Activated CD4-positive, alpha-beta memory T cell treated with anti-CD3 and anti-CD28 coated beads for 36 hours (primary cell): ENCODE results near the gene IZUMO4. TPM values are rescaled to one million over a fixed set of nuclear protein-coding genes. Genes with fewer than 3 reads are reported as not detected.

Experiments used
- CTCF ChIA-PET: fragments of 350-600 bp; sonication (Branson Sonifier 250); formaldehyde crosslinking; loops from one replicate; lab custom pipeline; 2021; ENCODE audit warnings: antibody characterized with exemption, inconsistent platforms; lab: Charles Lee
- POLR2A ChIA-PET: fragments of 350-600 bp; sonication (Branson Sonifier 250); formaldehyde crosslinking; loops from one replicate; lab custom pipeline; 2021; ENCODE audit warnings: antibody characterized with exemption; lab: Charles Lee
- DNase-seq: peaks from one replicate; pipeline ENCODE4 v3.0.0-alpha.2; 2020
- H3K27ac Mint-ChIP-seq: one replicate; pipeline ENCODE4 v1.8.0; 2021; ENCODE audit warnings: mixed read lengths
- H3K27me3 Mint-ChIP-seq: one replicate; pipeline ENCODE4 v1.8.0; 2021; ENCODE audit warnings: mixed read lengths
- H3K36me3 Mint-ChIP-seq: one replicate; pipeline ENCODE4 v1.8.0; 2021; ENCODE audit warnings: mixed read lengths
- H3K4me1 Mint-ChIP-seq: one replicate; pipeline ENCODE4 v1.8.0; 2021; ENCODE audit warnings: low read depth, mixed read lengths
- H3K4me3 Mint-ChIP-seq: one replicate; pipeline ENCODE4 v1.8.0; 2021; ENCODE audit warnings: mild to moderate bottlenecking, mixed read lengths
- H3K9me3 Mint-ChIP-seq: one replicate; pipeline ENCODE4 v1.8.0; 2021; ENCODE audit warnings: mixed read lengths
- intact Hi-C: fragments of 100-400 bp; cut with micrococcal nuclease; formaldehyde crosslinking; loops from one replicate; pipeline ENCODE4 v1.15.1; 2023
- total RNA-seq, 2 experiments: library from RNA; stranded (reverse); gene quantifications; one replicate each; pipeline ENCODE4 v1.2.3, GENCODE V29; 2021

Gene IZUMO4
- total RNA-seq, 2 experiments from 2014 or later, result 14.2 to 16.4 TPM

DNA sequence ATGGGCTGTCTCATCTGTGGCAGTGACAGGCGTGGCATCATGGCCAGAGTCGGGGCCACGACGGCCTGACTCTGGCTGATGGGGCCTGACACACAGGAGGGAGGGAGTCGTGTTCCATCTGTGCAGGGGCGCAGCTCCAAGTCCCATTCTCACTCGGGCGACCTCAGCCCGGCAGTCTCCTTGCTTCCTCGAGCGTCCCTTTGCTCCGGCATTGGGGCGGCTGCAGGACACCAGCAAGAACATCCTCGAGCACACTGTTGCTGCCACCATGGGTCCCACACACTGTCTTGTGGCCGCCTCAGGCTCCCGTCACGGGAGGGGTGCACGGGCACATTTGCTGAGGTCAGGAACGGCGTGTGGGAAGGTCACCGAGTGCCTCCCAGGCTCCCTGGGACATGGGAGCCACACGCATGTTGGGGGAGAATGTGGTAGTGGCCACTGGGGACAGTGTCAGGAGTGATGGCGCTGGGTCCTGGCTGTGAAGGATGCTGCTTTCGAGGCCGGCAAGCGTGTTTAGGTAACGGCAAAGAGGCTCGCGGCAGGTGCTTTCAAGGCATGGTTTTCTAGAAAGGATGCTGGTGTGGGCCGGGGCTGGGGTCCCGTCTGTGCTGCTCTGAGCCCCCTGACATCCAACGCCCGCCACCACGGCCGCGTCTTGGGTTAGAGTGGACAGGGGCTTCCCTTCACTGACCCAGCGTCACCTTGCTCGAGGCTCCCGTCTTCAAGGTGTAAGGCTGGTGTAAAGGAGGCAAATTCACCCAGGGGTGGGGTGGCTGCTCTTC is 3.4 kb downstream of the IZUMO4 start:
- intact Hi-C loops, result loop anchor here (10.0 kb wide), 1 partner anchor 495 kb away; the partner anchor contains the start of gene UQCR11
- ChIA-PET CTCF (no interaction called here), POLR2A (no interaction called here)
- H3K36me3 Mint-ChIP-seq, result peaks cover 22% of the 10 kb centered on the region
- no peak overlapping the region for H3K27ac Mint-ChIP-seq
- no peaks in the 10 kb centered on the region for H3K27me3 Mint-ChIP-seq
- no peak overlapping the region for H3K4me3 Mint-ChIP-seq
- H3K9me3 Mint-ChIP-seq, result peaks cover under 1% of the 10 kb centered on the region
- H3K4me1 Mint-ChIP-seq, result peaks cover 8% of the 10 kb centered on the region
- DNase-seq, result no peak

DNA sequence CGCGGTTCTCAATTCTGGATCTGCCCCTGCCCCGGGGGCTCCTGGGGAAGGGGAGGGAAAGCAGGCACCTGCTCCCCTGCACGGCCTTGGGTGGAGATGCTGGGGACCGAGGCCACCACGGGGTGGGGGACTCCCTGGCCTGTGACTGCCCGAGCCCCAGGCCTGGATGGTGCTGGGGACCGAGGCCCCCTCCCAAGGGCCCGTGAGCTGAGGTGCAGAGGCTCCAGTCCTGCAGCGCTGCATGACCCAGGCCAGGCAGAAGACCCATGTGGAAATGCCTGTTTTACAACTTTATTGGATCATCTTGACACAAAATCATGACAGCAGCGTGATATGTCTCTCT is 4.0 kb downstream of the IZUMO4 start:
- peaks cover 28% of the 10 kb centered on the region for H3K36me3 Mint-ChIP-seq
- CTCF ChIA-PET, result no interaction called here
- no peaks in the 10 kb centered on the region for H3K27me3 Mint-ChIP-seq
- DNase-seq, result no peak
- peaks cover 6% of the 10 kb centered on the region for H3K9me3 Mint-ChIP-seq
- intact Hi-C loops, result no loop called here
- H3K4me1 Mint-ChIP-seq, result peaks cover 8% of the 10 kb centered on the region
- no peak overlapping the region for H3K4me3 Mint-ChIP-seq
- POLR2A ChIA-PET, result no interaction called here
- no peak overlapping the region for H3K27ac Mint-ChIP-seq

DNA sequence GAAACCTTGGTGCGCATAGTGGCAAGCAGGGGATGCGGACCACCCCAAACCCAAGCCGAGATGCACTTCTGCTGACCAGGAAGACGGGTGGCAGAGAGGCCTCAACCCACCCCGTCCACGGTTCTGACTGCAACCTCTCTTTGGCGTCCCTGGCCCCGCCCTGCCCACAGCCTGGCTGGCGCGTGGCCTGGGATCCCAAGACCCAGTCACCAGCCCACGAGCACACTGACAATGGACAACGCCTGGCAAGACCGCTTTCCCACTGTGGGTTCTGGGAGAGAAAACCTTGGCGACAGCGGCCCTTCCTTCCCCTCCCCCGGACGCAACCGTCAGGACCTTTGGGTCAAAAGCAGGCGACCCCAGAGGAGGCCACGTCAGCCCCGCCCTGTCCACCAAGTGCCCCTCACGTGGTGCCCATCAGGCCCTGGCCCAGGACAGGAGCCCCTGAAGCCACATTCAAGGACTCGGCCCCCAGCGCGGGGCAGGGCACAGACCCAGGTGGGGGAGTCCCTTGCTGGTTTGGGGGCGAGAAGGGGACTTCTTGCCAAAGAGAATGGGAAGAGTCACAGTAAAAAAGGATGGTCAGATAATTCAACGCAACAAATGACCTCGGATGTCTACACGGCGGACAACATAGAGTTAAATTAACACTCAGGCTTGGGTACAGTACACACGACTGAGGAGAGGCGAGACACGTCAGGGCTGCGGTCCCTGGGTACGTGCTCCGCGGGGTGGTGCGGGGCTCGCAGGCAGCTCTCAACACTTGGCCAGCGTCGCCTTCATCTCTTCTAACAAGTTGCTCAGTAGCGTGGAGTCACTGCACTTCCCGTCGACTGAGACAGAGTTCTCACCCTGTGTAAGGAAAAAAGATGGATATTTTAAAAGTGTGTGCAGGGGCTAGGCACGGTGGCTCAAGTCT is 5.0 kb downstream of the IZUMO4 start:
- Mint-ChIP-seq H3K27ac (no peak overlapping the region), H3K4me3 (no peak overlapping the region), H3K27me3 (no peaks in the 10 kb centered on the region), H3K36me3 (peaks cover 38% of the 10 kb centered on the region), H3K4me1 (peaks cover 8% of the 10 kb centered on the region), H3K9me3 (peaks cover 11% of the 10 kb centered on the region)
- no peak for DNase-seq
- intact Hi-C loops, result no loop called here
- ChIA-PET POLR2A (no interaction called here), CTCF (no interaction called here)

DNA sequence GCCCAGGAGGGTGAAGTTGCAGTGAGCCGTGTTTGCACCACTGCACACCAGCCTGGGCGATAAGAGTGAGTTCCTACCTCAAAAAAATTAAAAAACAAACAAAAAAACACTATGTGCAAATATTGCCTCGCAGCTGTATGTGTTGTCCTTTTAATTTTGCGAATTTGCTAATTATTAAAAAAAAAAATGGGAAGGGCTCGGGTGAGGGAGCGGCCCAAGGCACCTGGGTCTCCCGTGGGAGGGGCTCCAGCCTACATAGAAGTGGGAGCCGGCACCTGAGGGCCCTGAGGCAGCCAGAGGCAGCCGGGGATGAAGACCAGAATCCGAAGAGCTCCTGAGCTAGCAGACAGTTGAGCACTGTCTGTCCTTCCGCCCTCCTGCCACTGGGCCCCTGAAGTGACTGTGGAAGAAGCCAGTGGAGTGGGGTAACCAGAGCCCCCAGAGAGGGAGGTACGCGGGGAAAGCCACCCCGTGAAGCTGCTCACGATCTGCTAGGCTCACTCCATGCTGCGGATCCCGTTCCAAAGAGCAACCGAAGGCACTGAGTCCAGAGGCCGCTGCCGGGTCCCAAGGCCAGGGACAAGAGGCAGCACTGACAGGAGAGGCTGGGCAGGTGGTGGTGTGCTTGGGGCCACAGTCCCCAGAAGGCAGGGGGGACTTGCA is 6.5 kb downstream of the IZUMO4 start:
- intact Hi-C loops, result no loop called here
- no peaks in the 10 kb centered on the region for H3K27me3 Mint-ChIP-seq
- POLR2A ChIA-PET, result no interaction called here
- CTCF ChIA-PET, result interaction anchor here (0.7 kb wide), 1 partner anchor 1382 kb away, joined by 3 read pairs; no protein-coding TSS in a partner anchor
- H3K27ac Mint-ChIP-seq, result no peak overlapping the region
- H3K4me3 Mint-ChIP-seq, result no peak overlapping the region
- peaks cover 47% of the 10 kb centered on the region for H3K36me3 Mint-ChIP-seq
- H3K4me1 Mint-ChIP-seq, result no peaks in the 10 kb centered on the region
- DNase-seq, result no peak
- peaks cover 11% of the 10 kb centered on the region for H3K9me3 Mint-ChIP-seq

DNA sequence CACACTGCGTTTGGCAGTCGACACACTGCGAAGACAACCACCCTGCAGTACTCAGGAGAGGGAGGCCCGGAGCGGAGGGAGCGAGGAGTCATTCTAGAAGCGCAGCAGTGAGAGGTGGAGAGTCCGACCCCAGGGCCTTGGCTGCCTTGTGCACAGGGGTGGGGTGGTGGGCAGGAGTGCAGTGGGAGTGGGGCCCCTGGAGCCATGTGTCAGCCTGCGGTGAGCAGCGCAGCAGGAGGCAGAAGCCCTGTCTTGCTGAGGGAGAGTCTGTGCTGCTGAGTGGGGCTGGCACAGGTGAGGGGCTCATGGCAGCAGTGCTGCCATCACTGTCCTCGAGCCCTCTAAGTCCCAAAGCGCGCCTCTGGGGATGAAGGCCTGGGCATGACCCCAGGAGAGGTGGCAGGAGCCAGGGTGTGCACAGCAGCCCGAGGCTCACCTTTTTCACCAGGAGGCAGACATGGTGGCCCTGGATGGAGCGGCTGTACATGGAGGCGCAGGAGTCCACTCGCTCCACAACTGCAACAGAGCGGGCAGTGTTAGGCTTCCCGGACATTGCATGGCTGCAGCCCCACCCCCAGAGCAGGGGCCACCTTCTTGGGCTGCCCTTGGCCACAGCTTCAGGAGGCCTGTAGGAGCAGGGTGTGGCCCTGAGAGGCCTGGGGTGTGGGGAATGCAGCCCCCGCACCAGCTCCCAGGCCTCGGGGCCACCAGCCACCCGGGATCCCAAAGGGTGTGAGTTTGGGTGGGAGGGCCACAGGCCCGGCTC is 11.7 kb downstream of the IZUMO4 start:
- Mint-ChIP-seq H3K9me3 (peaks cover 11% of the 10 kb centered on the region), H3K4me1 (peaks cover 5% of the 10 kb centered on the region), H3K4me3 (no peak overlapping the region), H3K27ac (no peak overlapping the region), H3K27me3 (no peaks in the 10 kb centered on the region), H3K36me3 (peaks cover 49% of the 10 kb centered on the region)
- POLR2A ChIA-PET, result no interaction called here
- intact Hi-C loops, result no loop called here
- DNase-seq, result no peak
- CTCF ChIA-PET, result no interaction called here

DNA sequence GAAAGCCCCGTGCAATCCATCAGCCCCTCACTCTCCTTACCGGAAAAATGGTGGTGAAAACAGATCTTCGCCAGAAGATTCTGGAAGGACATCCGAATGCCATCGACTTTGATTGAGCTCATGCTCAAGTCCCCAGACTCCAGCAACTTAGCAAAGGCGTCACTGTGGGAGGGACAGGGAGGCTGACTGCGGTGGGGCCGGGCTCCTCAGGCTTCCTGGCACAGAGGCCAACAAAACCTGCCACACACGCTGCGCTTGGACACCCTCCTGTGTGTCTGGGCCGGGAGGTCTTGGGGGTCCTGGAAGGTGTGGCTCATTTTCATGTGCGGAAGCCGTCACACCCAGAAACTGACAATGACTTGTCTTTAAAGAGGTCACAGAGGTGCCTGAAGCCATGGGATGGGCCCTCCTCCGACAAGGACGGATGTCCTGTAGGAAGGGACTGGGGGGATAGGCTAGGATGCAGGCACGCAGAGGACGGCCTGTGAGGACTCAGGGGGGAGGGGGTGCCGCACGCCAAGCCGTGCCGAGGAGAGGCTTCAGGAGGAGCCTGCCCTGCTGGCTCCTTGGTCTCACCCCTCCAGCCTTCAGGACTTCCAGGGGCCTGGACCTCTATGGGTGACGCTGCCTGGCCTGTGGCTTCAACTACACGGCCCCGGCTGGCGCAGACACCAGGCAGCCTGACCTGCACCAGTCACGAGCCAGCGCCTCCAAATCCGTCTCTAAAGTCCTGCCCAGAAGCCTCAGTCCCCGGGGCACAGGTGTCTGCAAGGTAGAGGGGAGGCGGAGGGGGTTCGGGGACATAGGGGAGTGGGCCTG is 12.5 kb downstream of the IZUMO4 start:
- DNase-seq, result no peak
- H3K27me3 Mint-ChIP-seq, result no peaks in the 10 kb centered on the region
- CTCF ChIA-PET, result no interaction called here
- peaks cover 11% of the 10 kb centered on the region for H3K9me3 Mint-ChIP-seq
- POLR2A ChIA-PET, result no interaction called here
- intact Hi-C loops, result no loop called here
- H3K36me3 Mint-ChIP-seq, result peaks cover 48% of the 10 kb centered on the region
- H3K4me1 Mint-ChIP-seq, result peaks cover 5% of the 10 kb centered on the region
- no peak overlapping the region for H3K4me3 Mint-ChIP-seq
- no peak overlapping the region for H3K27ac Mint-ChIP-seq

DNA sequence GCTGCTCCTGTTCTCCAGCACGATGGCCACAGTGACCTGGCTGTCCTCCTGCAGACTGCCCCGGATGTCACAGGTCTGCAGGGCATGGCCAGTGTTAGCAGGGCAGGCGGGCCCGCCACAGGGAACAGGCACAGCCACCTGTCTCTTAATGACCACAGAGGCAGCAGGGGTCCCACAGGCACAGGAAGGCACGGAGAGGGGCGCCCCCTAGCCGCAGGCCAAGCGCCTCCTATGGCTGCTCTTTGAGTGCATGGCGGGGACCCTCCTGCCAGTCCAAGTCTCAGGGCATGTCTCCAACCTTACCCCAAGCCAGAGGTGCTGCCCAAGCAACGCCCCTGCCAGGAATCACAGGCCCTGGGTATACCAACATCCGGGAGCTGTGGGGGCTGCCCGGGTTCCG is 14.1 kb downstream of the IZUMO4 start:
- intact Hi-C loops, result no loop called here

DNA sequence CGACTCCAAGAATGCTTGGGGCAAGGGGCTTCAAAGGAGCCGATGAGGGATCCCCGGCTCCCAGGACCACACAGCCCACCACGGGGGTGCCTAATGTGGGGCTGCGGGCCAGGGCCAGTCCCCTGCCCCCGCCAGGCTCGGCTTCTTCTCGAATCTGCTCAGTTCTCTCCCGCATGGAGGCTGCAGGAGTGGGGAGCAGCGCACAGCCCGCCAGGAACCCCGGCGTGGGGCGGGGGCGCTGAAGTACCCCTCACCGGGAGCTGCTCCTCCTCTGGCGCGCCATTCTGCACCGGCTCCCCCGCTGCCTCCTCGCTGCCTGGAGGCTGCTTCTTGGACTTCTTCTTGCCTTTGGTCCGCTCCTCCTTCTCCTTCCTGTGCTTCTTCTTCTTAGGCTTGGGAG is 14.7 kb downstream of the IZUMO4 start:
- H3K27ac Mint-ChIP-seq, result no peak overlapping the region
- H3K4me3 Mint-ChIP-seq, result no peak overlapping the region
- peaks cover 35% of the 10 kb centered on the region for H3K36me3 Mint-ChIP-seq
- H3K4me1 Mint-ChIP-seq, result peaks cover 5% of the 10 kb centered on the region
- ChIA-PET CTCF (no interaction called here), POLR2A (no interaction called here)
- DNase-seq, result no peak
- intact Hi-C loops, result no loop called here
- no peaks in the 10 kb centered on the region for H3K9me3 Mint-ChIP-seq
- no peaks in the 10 kb centered on the region for H3K27me3 Mint-ChIP-seq

More for the DNA sequence above, 14.1 kb downstream of the IZUMO4 start:
- Mint-ChIP-seq H3K27me3 (no peaks in the 10 kb centered on the region), H3K9me3 (peaks cover 4% of the 10 kb centered on the region), H3K4me3 (no peak overlapping the region), H3K36me3 (peaks cover 41% of the 10 kb centered on the region), H3K4me1 (peaks cover 5% of the 10 kb centered on the region), H3K27ac (no peak overlapping the region)
- POLR2A ChIA-PET, result no interaction called here
- DNase-seq, result no peak
- CTCF ChIA-PET, result no interaction called here

DNA sequence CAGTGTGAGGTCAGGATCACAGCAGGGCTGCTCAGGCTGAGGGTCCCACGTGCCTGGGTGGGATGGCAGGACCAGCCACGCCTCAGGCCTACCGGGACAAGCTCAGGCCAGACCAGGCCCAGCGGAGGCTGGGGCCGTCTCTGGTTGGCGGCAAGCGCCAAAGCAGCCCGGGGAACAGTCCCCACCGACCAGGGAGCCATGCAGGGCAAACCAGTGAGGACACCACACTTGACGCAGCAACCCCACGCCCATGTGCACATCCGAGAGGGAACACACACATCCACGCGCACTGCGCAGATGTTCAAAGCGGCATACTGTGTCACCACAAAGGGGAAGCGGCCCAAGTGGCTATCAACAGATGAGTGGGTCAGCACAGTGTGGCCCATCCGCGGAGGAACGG is 15.2 kb downstream of the IZUMO4 start:
- CTCF ChIA-PET, result no interaction called here
- POLR2A ChIA-PET, result no interaction called here
- H3K27me3 Mint-ChIP-seq, result no peaks in the 10 kb centered on the region
- no peak for DNase-seq
- H3K9me3 Mint-ChIP-seq, result no peaks in the 10 kb centered on the region
- intact Hi-C loops, result no loop called here
- no peak overlapping the region for H3K4me3 Mint-ChIP-seq
- no peak overlapping the region for H3K27ac Mint-ChIP-seq
- H3K36me3 Mint-ChIP-seq, result peaks cover 31% of the 10 kb centered on the region
- peaks cover 5% of the 10 kb centered on the region for H3K4me1 Mint-ChIP-seq

DNA sequence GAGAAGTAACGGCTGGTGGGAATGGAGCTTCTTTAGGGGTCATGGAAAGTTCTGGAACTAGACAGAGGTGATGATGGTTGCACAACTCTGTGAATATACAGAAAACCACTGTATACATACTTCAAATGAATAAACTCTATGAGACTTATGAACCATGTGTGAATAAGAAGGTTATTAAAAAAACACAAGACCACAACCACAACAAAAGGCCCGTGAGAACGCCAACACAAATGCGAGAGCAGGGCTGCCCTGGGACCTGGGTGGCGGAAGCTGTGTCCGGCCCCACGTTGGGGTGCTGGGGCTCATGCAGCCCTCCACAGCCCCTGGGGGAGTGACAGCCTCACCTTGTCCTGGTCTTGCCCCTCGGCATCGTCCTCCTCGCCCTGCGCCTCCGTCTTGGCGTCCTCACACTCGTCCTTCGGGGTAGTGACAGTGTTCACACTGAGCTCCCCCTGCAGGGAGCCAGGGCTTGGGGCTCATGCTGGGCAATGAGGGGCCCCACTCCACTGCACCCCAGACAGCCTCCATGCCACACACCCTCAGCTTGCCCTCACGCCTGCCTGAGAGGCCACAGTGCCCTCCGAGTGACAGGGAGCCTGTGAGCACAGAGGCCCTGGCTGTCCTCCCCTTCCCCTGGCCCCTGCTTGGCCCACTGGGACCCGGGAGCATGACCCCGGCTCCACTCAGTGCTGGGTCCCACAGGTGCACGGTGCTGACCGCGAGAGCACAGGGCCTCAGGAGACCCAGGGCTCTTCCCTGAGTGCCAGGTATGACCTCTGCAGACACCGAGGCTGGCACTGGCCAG is 16.0 kb downstream of the IZUMO4 start:
- Mint-ChIP-seq H3K9me3 (no peaks in the 10 kb centered on the region), H3K27me3 (no peaks in the 10 kb centered on the region), H3K4me3 (no peak overlapping the region), H3K4me1 (peaks cover 5% of the 10 kb centered on the region), H3K27ac (no peak overlapping the region), H3K36me3 (peaks cover 29% of the 10 kb centered on the region)
- no peak for DNase-seq
- ChIA-PET POLR2A (no interaction called here), CTCF (interaction anchor here (0.6 to 1.4 kb wide), 2 partner anchors 93 to 115 kb away, joined by 6 to 10 read pairs; no protein-coding TSS in a partner anchor)
- intact Hi-C loops, result no loop called here
